Adipocyte (in vitro differentiated cells): ENCODE data around the gene TMEM174.

Source experiments
- DNase-seq: peaks from one replicate; pipeline ENCODE4 v3.0.0-alpha.2; 2015; ENCODE audit warnings: low read depth
- H3K27me3 ChIP-seq: replicated peaks from 2 replicates; pipeline ENCODE4 v1.7.0; 2013; ENCODE audit warnings: mild to moderate bottlenecking, low read length, moderate library complexity; ENCODE audit not compliant: control insufficient read depth, insufficient read depth
- H3K36me3 ChIP-seq: 2 replicates; pipeline ENCODE4 v1.7.0; 2013; ENCODE audit warnings: low read length, mild to moderate bottlenecking, moderate library complexity; ENCODE audit not compliant: control insufficient read depth, insufficient read depth, severe bottlenecking
- H3K4me1 ChIP-seq: 2 replicates; pipeline ENCODE4 v1.7.0; 2013; ENCODE audit warnings: mild to moderate bottlenecking, low read length, moderate library complexity; ENCODE audit not compliant: control insufficient read depth, insufficient read depth
- H3K4me3 ChIP-seq: 2 replicates; pipeline ENCODE4 v1.7.0; 2013; ENCODE audit warnings: mild to moderate bottlenecking, low read length, moderate library complexity
- H3K9ac ChIP-seq: 2 replicates; pipeline ENCODE4 v1.7.0; 2013; ENCODE audit warnings: mild to moderate bottlenecking, low read length, moderate library complexity
- H3K9me3 ChIP-seq: 2 replicates; pipeline ENCODE4 v1.7.0; 2013; ENCODE audit warnings: mild to moderate bottlenecking, low read length, moderate library complexity; ENCODE audit not compliant: control insufficient read depth

Gene TMEM174

GRCh38 chr5:73137563-73138530 is 35.1 kb upstream of the TMEM174 start:
- no peaks in the 10 kb centered on the region for H3K36me3 ChIP-seq
- DNase-seq = no peak

GRCh38 chr5:73139485-73139884 is 33.5 kb upstream of the TMEM174 start:
- H3K27me3 ChIP-seq = peaks cover 7% of the 10 kb centered on the region
- H3K4me1 ChIP-seq = peaks cover 10% of the 10 kb centered on the region
- H3K4me3 ChIP-seq = no peak overlapping the region
- no peak for DNase-seq
- no peaks in the 10 kb centered on the region for H3K9me3 ChIP-seq
- H3K36me3 ChIP-seq = no peaks in the 10 kb centered on the region
- H3K9ac ChIP-seq = no peak overlapping the region

More at GRCh38 chr5:73137563-73138530, 35.1 kb upstream of the TMEM174 start:
- Histone ChIP-seq H3K4me3 (no peak overlapping the region), H3K4me1 (no peaks in the 10 kb centered on the region), H3K9me3 (no peaks in the 10 kb centered on the region), H3K27me3 (peaks cover 7% of the 10 kb centered on the region), H3K9ac (no peak overlapping the region)

- Histone ChIP-seq H3K9ac (no peak overlapping the region), H3K27me3 (peaks cover 7% of the 10 kb centered on the region), H3K9me3 (no peaks in the 10 kb centered on the region), H3K4me1 (peaks cover 10% of the 10 kb centered on the region), H3K36me3 (no peaks in the 10 kb centered on the region), H3K4me3 (no peak overlapping the region)
- DNase-seq = no peak
Observed at GRCh38 chr5:73140801-73141200, 32.2 kb upstream of the TMEM174 start.

- no peak for DNase-seq
- Histone ChIP-seq H3K9me3 (no peaks in the 10 kb centered on the region), H3K4me1 (peaks cover 10% of the 10 kb centered on the region), H3K36me3 (no peaks in the 10 kb centered on the region), H3K4me3 (no peak overlapping the region), H3K9ac (no peak overlapping the region), H3K27me3 (peaks cover 7% of the 10 kb centered on the region)
Observed at GRCh38 chr5:73142035-73142434, 31.0 kb upstream of the TMEM174 start.

- Histone ChIP-seq H3K9me3 (no peaks in the 10 kb centered on the region), H3K36me3 (no peaks in the 10 kb centered on the region), H3K4me3 (no peak overlapping the region), H3K9ac (no peak overlapping the region), H3K4me1 (peaks cover 10% of the 10 kb centered on the region), H3K27me3 (no peaks in the 10 kb centered on the region)
- no peak for DNase-seq
Observed at GRCh38 chr5:73143716-73144115, 29.3 kb upstream of the TMEM174 start.

- no peaks in the 10 kb centered on the region for H3K27me3 ChIP-seq
- H3K9me3 ChIP-seq = no peaks in the 10 kb centered on the region
- H3K4me1 ChIP-seq = no peaks in the 10 kb centered on the region
- no peak for DNase-seq
- no peak overlapping the region for H3K4me3 ChIP-seq
- H3K9ac ChIP-seq = no peak overlapping the region
- no peaks in the 10 kb centered on the region for H3K36me3 ChIP-seq
Observed at GRCh38 chr5:73149540-73149939, 23.5 kb upstream of the TMEM174 start.

- no peak overlapping the region for H3K4me3 ChIP-seq
- no peaks in the 10 kb centered on the region for H3K27me3 ChIP-seq
- no peaks in the 10 kb centered on the region for H3K9me3 ChIP-seq
- no peaks in the 10 kb centered on the region for H3K4me1 ChIP-seq
- H3K9ac ChIP-seq = no peak overlapping the region
- no peaks in the 10 kb centered on the region for H3K36me3 ChIP-seq
- no peak for DNase-seq
Observed at GRCh38 chr5:73150876-73151275, 22.1 kb upstream of the TMEM174 start.

GRCh38 chr5:73151766-73152410 is 21.1 kb upstream of the TMEM174 start:
- Histone ChIP-seq H3K9ac (no peak overlapping the region), H3K4me3 (no peak overlapping the region), H3K4me1 (no peaks in the 10 kb centered on the region), H3K36me3 (no peaks in the 10 kb centered on the region), H3K27me3 (no peaks in the 10 kb centered on the region), H3K9me3 (no peaks in the 10 kb centered on the region)
- DNase-seq = peak; percentile 14

GRCh38 chr5:73152411-73153388 is 20.3 kb upstream of the TMEM174 start:
- Histone ChIP-seq H3K27me3 (no peaks in the 10 kb centered on the region), H3K36me3 (no peaks in the 10 kb centered on the region), H3K4me3 (no peak overlapping the region), H3K9ac (no peak overlapping the region), H3K4me1 (no peaks in the 10 kb centered on the region), H3K9me3 (no peaks in the 10 kb centered on the region)
- DNase-seq = no peak

- no peak overlapping the region for H3K4me3 ChIP-seq
- no peak overlapping the region for H3K9ac ChIP-seq
- H3K4me1 ChIP-seq = no peaks in the 10 kb centered on the region
- H3K36me3 ChIP-seq = no peaks in the 10 kb centered on the region
- H3K9me3 ChIP-seq = no peaks in the 10 kb centered on the region
- H3K27me3 ChIP-seq = no peaks in the 10 kb centered on the region
- no peak for DNase-seq
Observed at GRCh38 chr5:73153513-73153912, 19.5 kb upstream of the TMEM174 start.
